ENCODE data around the gene CDX4. TPM values are rescaled to one million over a fixed set of nuclear protein-coding genes. Genes with fewer than 3 reads are reported as not detected.
"Not testable (repeated sequence)": the region's sequence is repeated elsewhere in the genome, so short reads cannot be mapped to it uniquely, and the experiment has no call there.

CDX4 gene
- total RNA-seq (2014; rRNA removed; shearing (Covaris generic)) = not detected in 2 replicates
- not detected in 2 replicates for polyA plus RNA-seq (2014; cell fraction: nucleus; rRNA removed)

DNA sequence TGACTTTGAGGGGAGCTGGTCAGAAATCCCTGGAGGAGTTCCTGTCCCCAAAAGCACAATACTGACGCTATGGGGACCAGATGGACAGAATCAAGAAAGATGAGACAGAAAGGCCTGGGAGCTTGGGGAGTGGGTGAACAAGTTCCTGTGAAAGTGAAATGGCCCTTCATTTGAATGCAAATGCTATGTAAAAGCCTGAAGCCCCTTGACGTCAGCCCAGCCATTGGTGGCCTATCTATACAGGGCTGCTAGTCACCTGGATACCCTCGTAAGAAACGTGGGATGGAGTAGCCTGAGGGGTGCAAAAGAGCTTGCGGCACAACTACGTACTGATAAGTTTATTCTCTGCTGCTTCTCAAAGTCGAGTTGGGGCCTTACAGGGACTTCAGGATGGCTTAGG, at the start of gene CDX4:
Gene CDX4 (plus strand): TSS at position 223 of the 400 bp plus-strand sequence. CDS start 201 bp downstream, outside the sequence.
- no peak for DNase-seq (ENCODE audit: extremely low read depth, low read depth)

GRCh38 chrX:73398185-73398914, 48.5 kb upstream of the CDX4 start:
- no peak for DNase-seq (ENCODE audit: extremely low read depth, low read depth)

DNA sequence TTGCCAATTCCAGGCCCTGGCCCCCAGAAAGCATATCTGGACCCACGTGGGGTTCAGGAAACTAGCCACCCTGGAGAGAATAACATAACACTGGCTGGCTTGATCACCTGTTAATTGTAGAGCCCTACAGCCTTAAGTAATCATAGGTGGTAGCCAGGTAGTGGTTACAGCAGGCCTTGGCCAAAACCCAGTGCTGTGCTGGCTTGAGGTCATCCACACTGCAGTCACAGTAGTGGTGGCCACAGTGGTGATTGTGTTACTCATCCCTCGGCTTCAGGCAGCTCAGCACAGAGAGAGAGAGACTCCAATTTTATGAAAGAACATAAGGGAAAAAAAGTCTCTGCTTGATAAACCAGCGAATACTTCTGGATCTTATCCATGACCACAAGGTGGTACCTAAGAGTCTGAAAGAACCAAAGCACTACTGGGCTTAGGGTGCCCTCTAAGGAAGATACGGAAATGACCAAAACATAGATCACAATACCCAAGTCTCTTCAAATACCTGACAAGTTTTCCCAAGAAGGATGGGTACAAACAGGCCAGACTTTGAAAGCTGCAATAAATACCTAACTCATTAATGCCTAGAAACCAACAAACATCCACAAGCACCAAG, 46.6 kb upstream of the CDX4 start:
- no peak for DNase-seq (ENCODE audit: extremely low read depth, low read depth)

DNA sequence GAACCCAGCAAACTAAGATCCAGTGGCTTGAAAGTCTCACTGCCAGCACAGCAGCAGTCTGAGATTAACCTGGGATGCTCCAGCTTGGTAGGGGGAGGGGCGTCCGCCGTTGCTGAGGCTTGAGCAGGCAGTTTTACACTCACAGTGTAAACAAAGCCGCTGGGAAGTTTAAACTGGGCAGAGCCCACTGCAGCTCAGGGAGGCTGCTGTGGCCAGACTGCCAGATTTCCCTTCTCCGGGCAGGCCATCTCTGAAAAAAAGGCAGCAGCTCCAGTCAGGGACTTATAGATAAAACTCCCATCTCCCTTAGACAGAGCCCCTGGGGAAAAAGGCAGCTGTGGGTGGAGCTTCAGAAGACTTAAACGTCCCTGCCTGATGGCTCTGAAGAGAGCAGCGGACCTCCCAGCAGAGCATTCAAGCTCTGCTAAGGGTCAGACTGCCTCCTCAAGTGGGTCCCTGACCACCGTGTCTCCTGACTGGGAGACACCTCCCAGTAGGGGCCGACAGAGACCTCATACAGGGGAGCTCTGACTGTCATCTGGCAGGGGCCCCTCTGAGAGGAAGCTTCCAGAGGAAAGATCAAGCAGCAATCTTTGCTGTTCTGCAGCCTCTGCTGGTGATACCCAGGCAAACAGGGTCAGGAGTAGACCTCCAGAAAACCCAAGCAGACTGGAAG, 45.1 kb upstream of the CDX4 start:
- no peak for DNase-seq (ENCODE audit: extremely low read depth, low read depth)

GRCh38 chrX:73412930-73413329, 33.9 kb upstream of the CDX4 start:
- no peak for DNase-seq (ENCODE audit: extremely low read depth, low read depth)

DNA sequence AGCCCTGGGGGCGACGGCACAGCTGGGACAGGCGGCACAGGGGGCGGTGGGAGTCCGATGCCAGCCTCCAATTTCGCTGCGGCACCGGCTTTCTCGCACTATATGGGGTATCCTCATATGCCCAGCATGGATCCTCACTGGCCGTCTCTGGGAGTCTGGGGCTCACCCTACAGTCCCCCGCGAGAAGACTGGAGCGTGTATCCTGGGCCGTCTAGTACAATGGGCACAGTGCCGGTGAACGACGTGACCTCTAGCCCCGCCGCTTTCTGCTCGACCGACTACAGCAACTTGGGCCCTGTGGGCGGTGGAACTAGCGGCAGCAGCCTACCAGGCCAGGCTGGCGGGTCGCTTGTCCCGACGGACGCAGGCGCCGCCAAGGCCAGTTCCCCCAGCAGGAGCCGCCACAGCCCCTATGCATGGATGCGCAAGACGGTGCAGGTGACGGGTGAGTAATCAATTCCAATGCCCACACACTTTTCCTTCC, 500 bp downstream of the CDX4 start:
- no peak for DNase-seq (ENCODE audit: extremely low read depth, low read depth)

DNA sequence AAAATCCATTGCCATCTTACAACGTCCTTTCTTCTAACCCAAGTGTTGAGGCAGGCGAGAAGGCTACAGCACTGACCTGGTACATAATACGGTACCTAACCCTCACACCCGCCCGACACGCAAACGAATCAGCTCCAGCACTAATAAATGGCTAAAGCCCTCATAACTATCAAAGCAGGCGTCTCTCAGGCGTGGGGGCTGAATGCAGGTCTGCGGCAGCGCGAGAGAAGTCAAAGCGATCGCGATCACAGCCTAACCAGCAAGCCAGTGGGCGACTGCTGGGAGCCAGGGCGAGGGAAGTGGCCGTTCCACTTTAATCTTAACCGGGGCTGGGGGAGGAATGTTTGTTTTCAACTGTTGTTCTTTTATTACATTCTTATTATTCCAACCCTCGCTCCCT, 1.5 kb downstream of the CDX4 start:
- no peak for DNase-seq (ENCODE audit: extremely low read depth, low read depth)

DNA sequence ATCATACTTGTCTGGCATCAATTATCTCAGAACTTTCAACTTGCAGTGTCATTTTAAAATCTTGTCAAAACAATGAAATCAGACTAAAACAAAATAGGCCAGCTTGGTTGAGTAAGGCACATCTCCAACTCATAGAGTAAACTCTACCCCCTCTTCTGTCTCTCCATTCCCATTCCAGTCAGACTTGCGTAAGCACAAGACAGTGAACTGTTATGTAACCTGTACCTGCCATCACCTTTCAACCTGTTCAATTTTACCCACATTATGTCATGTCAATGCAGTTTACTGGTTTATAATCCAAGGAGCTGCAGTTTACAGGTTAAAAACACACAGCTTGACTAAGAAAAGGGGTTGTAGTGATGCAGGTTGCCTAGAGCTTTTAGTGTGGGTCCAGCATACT, 8.3 kb downstream of the CDX4 start:
- no peak for DNase-seq (ENCODE audit: extremely low read depth, low read depth)

GRCh38 chrX:73457306-73457705, 10.5 kb downstream of the CDX4 start:
- no peak for DNase-seq (ENCODE audit: extremely low read depth, low read depth)

GRCh38 chrX:73468376-73468775, 21.5 kb downstream of the CDX4 start:
- no peak for DNase-seq (ENCODE audit: extremely low read depth, low read depth)

DNA sequence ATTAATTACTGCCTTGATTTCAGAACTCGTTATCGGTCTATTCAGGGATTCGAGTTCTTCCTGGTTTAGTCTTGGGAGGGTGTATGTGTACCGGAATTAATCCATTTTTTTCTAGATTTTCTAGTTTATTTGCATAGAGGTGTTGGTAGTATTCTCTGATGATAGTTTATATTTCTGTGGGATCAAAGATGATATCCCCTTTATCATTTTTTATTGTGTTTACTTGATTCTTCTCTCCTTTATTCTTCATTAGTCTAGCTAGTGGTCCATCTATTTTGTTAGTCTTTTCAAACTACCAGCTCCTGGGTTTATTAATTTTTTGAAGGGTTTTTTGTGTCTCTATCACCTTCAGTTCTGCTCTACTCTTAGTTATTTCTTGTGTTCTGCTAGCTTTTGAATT, 32.1 kb downstream of the CDX4 start:
- no peak for DNase-seq (ENCODE audit: extremely low read depth, low read depth)

DNA sequence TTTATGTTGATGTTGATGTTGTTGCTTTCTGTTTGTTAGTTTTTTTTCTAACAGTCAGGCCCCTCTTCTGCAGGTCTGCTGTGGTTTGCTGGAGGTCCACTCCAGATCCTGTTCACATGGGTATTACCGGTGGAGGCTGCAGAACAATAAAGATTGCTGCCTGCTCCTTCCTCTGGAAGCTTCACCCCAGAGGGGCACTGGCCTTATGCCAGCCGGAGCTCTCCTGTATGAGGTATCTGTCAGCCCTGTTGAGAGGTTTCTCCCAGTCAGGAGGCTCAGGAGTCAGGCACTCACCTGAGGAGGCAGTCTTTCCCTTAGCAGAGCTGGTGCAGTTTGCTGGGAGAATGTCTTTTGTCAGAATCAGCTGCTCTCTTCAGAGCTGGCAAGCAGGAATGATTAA, 34.7 kb downstream of the CDX4 start:
- no peak for DNase-seq (ENCODE audit: extremely low read depth, low read depth)

- DNase-seq (ENCODE audit: extremely low read depth, low read depth) = no peak
Observed at GRCh38 chrX:73490661-73491060, 43.8 kb downstream of the CDX4 start.

GRCh38 chrX:73492178-73492577, 45.3 kb downstream of the CDX4 start:
- not testable (repeated sequence) for DNase-seq (ENCODE audit: extremely low read depth, low read depth)

Small RNA genes within 50 kb of the gene (small RNA-seq; reads per million reads assigned to genes)
- gene MORF4L1P6 = 0 reads per million in 2 experiments
- 0 reads per million in 2 experiments for gene RNU6-1044P

Other genes starting within 250 kb of the CDX4 start
- 2.2 and 4.6 TPM in 2 replicates for gene NAP1L2, start 232.2 kb upstream of the CDX4 start, total RNA-seq (2014; rRNA removed; shearing (Covaris generic))
- 11.2 and 14.3 TPM in 2 replicates for gene CHIC1, start 116.1 kb downstream of the CDX4 start, total RNA-seq (2014; rRNA removed; shearing (Covaris generic))